SK-N-SH treated with all-trans-retinoic acid at 6 μM for 48 hours (cell line): Measurements from ENCODE around the gene TCEA3.

Experiments
- ATAC-seq: fragments of 200-7000 bp; cut with Tn5 transposase; 3 replicates; pipeline ENCODE4 v1.9.1; 2020; ENCODE audit warnings: mild to moderate bottlenecking, moderate library complexity
- ARNTL ChIP-seq: fragments of 450-650 bp; formaldehyde crosslinking; IDR thresholded peaks from 2 replicates; pipeline ENCODE4 v1.5.0; 2020; ENCODE audit warnings: low read depth, mild to moderate bottlenecking, moderate library complexity, borderline replicate concordance
- BACH2 ChIP-seq: fragments of 250-450 bp; sonication (Bioruptor Pico); IDR thresholded peaks from 2 replicates; pipeline ENCODE4 v1.9.0; 2021; ENCODE audit warnings: mild to moderate bottlenecking, borderline replicate concordance
- CSDC2 ChIP-seq: fragments of 250-450 bp; sonication (Bioruptor Pico); IDR thresholded peaks from 2 replicates; pipeline ENCODE4 v1.5.0; 2020; ENCODE audit warnings: mild to moderate bottlenecking, moderate library complexity
- ESRRG ChIP-seq: fragments of 250-450 bp; sonication (Bioruptor Pico); IDR thresholded peaks from 2 replicates; pipeline ENCODE4 v1.6.1; 2021; ENCODE audit warnings: mild to moderate bottlenecking
- GLIS3 ChIP-seq: fragments of 250-450 bp; sonication (Bioruptor Pico); IDR thresholded peaks from 2 replicates; pipeline ENCODE4 v1.5.0; 2020; ENCODE audit warnings: mild to moderate bottlenecking, moderate library complexity
- ISL1 ChIP-seq: fragments of 250-450 bp; sonication (Bioruptor Pico); IDR thresholded peaks from 2 replicates; pipeline ENCODE4 v2.1.2; 2022; ENCODE audit warnings: mild to moderate bottlenecking, moderate library complexity
- OSR1 ChIP-seq: fragments of 250-450 bp; sonication (Bioruptor Pico); IDR thresholded peaks from 2 replicates; pipeline ENCODE4 v1.8.0; 2022; ENCODE audit warnings: moderate library complexity, mild to moderate bottlenecking, inconsistent platforms
- PPARA ChIP-seq: fragments of 250-450 bp; sonication (Bioruptor Pico); IDR thresholded peaks from 2 replicates; pipeline ENCODE4 v1.5.0; 2020; ENCODE audit warnings: mild to moderate bottlenecking, borderline replicate concordance
- RARB ChIP-seq: fragments of 250-450 bp; sonication (Bioruptor Pico); IDR thresholded peaks from 2 replicates; pipeline ENCODE4 v1.8.0; 2021; ENCODE audit warnings: mild to moderate bottlenecking, moderate library complexity
- TCF4 ChIP-seq: fragments of 250-450 bp; sonication (Bioruptor Pico); IDR thresholded peaks from 2 replicates; pipeline ENCODE4 v1.8.0; 2021; ENCODE audit warnings: mild to moderate bottlenecking, moderate library complexity, borderline replicate concordance
- TOX ChIP-seq: fragments of 250-450 bp; sonication (Bioruptor Pico); IDR thresholded peaks from 2 replicates; pipeline ENCODE4 v1.8.0; 2021; ENCODE audit warnings: mild to moderate bottlenecking, moderate library complexity, borderline replicate concordance
- ZC3H10 ChIP-seq: fragments of 250-450 bp; sonication (Bioruptor Pico); IDR thresholded peaks from 2 replicates; pipeline ENCODE4 v1.5.1; 2021; ENCODE audit warnings: mild to moderate bottlenecking, moderate library complexity
- ZFP3 ChIP-seq: fragments of 250-450 bp; sonication (Bioruptor Pico); IDR thresholded peaks from 2 replicates; pipeline ENCODE4 v1.5.0; 2020; ENCODE audit warnings: mild to moderate bottlenecking, moderate library complexity
- ZFP30 ChIP-seq: fragments of 450-650 bp; formaldehyde crosslinking; IDR thresholded peaks from 2 replicates; pipeline ENCODE4 v1.5.0; 2022; ENCODE audit warnings: mild to moderate bottlenecking, moderate library complexity
- ZNF70 ChIP-seq: fragments of 450-650 bp; formaldehyde crosslinking; IDR thresholded peaks from 2 replicates; pipeline ENCODE4 v1.5.0; 2020; ENCODE audit warnings: mild to moderate bottlenecking, moderate library complexity
- ZNF8 ChIP-seq: fragments of 450-650 bp; formaldehyde crosslinking; IDR thresholded peaks from 2 replicates; pipeline ENCODE4 v1.5.0; 2020; ENCODE audit warnings: mild to moderate bottlenecking, moderate library complexity
- TF ChIP-seq, protein P1 (sequence below): fragments of 250-450 bp; sonication (Bioruptor Pico); IDR thresholded peaks from 2 replicates; pipeline ENCODE4 v1.8.0; 2021; ENCODE audit warnings: low read depth, mild to moderate bottlenecking, moderate library complexity, borderline replicate concordance
- TF ChIP-seq, protein P2 (sequence below): fragments of 250-450 bp; sonication (Bioruptor Pico); IDR thresholded peaks from 2 replicates; pipeline ENCODE4 v1.5.1; 2020; ENCODE audit warnings: low read depth, mild to moderate bottlenecking, moderate library complexity
- TF ChIP-seq, protein P3 (sequence below): fragments of 250-450 bp; sonication (Bioruptor Pico); IDR thresholded peaks from 2 replicates; pipeline ENCODE4 v1.5.1; 2021; ENCODE audit warnings: mild to moderate bottlenecking, moderate library complexity
- TF ChIP-seq, protein P4 (sequence below): fragments of 250-450 bp; sonication (Bioruptor Pico); IDR thresholded peaks from 2 replicates; pipeline ENCODE4 v1.8.0; 2020; ENCODE audit warnings: mild to moderate bottlenecking, moderate library complexity, borderline replicate concordance
- TF ChIP-seq, protein P5 (sequence below): fragments of 250-450 bp; sonication (Bioruptor Pico); IDR thresholded peaks from 2 replicates; pipeline ENCODE4 v1.5.0; 2020; ENCODE audit warnings: mild to moderate bottlenecking, moderate library complexity

TCEA3 gene

DNA sequence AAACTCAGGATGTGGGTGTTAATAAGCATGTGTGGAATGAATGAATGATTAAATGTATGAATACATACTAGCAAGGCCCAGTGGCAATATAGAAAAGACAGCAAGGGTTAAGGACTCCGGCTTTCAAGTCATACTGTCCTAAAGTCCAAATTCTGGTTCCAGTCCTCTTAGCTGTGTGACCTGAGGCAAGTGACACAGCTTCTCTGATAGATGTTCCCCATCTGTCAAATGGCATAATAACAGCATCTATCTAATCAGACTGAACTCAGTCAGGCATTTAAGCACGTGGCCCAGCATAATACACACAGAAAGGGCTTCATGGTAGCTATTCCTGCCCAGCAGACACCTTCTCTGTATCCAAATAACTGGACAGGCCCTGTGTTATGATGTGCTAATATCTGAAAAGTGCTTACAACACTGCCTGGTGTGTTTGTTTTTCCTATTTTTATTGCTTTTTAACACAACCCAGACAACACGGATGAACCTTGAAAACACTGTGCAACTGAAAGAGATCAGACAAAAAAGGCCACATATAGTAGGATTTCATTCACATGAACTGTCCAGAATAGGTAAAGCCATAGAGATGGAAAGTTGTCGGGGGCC, 47.0 kb upstream of the TCEA3 start:
- TF ChIP-seq TCF4 (CRISPR knock-in tag) (no peak), ZFP30 (CRISPR knock-in tag) (no peak), ISL1 (CRISPR knock-in tag) (no peak), CSDC2 (CRISPR knock-in tag) (no peak), ESRRG (CRISPR knock-in tag) (no peak), BACH2 (no peak), ZNF70 (CRISPR knock-in tag) (no peak), ARNTL (CRISPR knock-in tag) (no peak), ZNF8 (CRISPR knock-in tag) (no peak), RARB (no peak), OSR1 (CRISPR knock-in tag) (no peak)
- TF ChIP-seq, protein P1, sequence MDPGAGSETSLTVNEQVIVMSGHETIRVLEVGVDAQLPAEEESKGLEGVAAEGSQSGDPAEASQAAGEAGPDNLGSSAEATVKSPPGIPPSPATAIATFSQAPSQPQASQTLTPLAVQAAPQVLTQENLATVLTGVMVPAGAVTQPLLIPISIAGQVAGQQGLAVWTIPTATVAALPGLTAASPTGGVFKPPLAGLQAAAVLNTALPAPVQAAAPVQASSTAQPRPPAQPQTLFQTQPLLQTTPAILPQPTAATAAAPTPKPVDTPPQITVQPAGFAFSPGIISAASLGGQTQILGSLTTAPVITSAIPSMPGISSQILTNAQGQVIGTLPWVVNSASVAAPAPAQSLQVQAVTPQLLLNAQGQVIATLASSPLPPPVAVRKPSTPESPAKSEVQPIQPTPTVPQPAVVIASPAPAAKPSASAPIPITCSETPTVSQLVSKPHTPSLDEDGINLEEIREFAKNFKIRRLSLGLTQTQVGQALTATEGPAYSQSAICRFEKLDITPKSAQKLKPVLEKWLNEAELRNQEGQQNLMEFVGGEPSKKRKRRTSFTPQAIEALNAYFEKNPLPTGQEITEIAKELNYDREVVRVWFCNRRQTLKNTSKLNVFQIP (CRISPR knock-in tag), result no peak
- TF ChIP-seq, protein P2, sequence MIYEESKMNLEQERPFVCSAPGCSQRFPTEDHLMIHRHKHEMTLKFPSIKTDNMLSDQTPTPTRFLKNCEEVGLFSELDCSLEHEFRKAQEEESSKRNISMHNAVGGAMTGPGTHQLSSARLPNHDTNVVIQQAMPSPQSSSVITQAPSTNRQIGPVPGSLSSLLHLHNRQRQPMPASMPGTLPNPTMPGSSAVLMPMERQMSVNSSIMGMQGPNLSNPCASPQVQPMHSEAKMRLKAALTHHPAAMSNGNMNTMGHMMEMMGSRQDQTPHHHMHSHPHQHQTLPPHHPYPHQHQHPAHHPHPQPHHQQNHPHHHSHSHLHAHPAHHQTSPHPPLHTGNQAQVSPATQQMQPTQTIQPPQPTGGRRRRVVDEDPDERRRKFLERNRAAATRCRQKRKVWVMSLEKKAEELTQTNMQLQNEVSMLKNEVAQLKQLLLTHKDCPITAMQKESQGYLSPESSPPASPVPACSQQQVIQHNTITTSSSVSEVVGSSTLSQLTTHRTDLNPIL, result no peak
- TF ChIP-seq, protein P3, sequence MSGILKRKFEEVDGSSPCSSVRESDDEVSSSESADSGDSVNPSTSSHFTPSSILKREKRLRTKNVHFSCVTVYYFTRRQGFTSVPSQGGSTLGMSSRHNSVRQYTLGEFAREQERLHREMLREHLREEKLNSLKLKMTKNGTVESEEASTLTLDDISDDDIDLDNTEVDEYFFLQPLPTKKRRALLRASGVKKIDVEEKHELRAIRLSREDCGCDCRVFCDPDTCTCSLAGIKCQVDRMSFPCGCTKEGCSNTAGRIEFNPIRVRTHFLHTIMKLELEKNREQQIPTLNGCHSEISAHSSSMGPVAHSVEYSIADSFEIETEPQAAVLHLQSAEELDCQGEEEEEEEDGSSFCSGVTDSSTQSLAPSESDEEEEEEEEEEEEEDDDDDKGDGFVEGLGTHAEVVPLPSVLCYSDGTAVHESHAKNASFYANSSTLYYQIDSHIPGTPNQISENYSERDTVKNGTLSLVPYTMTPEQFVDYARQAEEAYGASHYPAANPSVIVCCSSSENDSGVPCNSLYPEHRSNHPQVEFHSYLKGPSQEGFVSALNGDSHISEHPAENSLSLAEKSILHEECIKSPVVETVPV, result no peak
- TF ChIP-seq, protein P4, sequence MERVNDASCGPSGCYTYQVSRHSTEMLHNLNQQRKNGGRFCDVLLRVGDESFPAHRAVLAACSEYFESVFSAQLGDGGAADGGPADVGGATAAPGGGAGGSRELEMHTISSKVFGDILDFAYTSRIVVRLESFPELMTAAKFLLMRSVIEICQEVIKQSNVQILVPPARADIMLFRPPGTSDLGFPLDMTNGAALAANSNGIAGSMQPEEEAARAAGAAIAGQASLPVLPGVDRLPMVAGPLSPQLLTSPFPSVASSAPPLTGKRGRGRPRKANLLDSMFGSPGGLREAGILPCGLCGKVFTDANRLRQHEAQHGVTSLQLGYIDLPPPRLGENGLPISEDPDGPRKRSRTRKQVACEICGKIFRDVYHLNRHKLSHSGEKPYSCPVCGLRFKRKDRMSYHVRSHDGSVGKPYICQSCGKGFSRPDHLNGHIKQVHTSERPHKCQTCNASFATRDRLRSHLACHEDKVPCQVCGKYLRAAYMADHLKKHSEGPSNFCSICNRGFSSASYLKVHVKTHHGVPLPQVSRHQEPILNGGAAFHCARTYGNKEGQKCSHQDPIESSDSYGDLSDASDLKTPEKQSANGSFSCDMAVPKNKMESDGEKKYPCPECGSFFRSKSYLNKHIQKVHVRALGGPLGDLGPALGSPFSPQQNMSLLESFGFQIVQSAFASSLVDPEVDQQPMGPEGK, result no peak
- TF ChIP-seq, all 23 proteins: peak for 0
- ATAC-seq, result no peak

DNA sequence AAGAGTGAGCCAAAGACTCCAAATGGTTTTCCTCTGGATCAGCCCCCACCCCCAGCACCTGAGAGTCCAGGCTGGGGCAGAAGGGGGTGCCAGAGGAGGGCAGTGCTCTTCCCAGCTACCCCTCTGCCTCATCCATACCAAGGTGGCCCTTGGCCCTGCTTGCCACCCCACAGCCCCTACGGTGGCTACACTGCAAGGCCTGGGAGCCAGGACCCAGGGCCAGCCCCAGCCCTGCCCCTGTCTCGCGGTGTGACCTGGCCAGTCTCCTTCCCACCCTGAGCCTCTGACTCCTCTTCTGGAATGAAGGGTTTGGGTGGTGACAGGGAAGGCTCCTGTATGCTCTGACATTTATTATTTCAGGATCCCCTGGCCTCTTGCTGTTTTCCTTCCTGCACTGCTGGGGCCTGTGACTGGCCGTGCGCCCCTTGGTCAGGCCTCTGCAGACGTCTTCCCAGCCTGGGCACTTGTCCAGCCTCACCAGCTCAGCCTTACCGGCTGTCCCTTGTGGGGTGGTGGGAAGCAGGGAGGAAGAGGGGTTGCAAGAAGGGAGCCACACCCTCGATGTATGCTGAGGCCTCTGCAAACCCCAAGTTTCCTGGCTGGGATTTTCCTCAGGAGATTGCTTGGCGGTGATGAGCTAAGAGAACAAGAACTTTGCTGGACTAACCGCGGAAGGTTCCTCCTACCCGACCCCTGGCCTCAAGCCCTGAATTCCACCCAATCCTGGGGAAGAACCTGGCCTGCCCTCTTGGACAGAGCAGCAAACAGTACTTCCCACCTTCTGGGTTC, 45.9 kb upstream of the TCEA3 start:
- no peak for ATAC-seq
- TF ChIP-seq BACH2, result no peak
- TF ChIP-seq, protein P2, result no peak
- TF ChIP-seq ISL1 (CRISPR knock-in tag), result no peak
- TF ChIP-seq ZNF70 (CRISPR knock-in tag), result no peak
- no peak for TF ChIP-seq OSR1 (CRISPR knock-in tag)
- no peak for TF ChIP-seq ZFP30 (CRISPR knock-in tag)
- no peak for TF ChIP-seq PPARA
- TF ChIP-seq TOX (CRISPR knock-in tag), result no peak
- no peak for TF ChIP-seq GLIS3
- no peak for TF ChIP-seq RARB
- TF ChIP-seq ZFP3 (CRISPR knock-in tag), result no peak
- TF ChIP-seq, protein P1 (CRISPR knock-in tag), result no peak
- TF ChIP-seq, protein P5, sequence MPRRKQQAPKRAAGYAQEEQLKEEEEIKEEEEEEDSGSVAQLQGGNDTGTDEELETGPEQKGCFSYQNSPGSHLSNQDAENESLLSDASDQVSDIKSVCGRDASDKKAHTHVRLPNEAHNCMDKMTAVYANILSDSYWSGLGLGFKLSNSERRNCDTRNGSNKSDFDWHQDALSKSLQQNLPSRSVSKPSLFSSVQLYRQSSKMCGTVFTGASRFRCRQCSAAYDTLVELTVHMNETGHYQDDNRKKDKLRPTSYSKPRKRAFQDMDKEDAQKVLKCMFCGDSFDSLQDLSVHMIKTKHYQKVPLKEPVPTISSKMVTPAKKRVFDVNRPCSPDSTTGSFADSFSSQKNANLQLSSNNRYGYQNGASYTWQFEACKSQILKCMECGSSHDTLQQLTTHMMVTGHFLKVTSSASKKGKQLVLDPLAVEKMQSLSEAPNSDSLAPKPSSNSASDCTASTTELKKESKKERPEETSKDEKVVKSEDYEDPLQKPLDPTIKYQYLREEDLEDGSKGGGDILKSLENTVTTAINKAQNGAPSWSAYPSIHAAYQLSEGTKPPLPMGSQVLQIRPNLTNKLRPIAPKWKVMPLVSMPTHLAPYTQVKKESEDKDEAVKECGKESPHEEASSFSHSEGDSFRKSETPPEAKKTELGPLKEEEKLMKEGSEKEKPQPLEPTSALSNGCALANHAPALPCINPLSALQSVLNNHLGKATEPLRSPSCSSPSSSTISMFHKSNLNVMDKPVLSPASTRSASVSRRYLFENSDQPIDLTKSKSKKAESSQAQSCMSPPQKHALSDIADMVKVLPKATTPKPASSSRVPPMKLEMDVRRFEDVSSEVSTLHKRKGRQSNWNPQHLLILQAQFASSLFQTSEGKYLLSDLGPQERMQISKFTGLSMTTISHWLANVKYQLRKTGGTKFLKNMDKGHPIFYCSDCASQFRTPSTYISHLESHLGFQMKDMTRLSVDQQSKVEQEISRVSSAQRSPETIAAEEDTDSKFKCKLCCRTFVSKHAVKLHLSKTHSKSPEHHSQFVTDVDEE (CRISPR knock-in tag), result no peak
- TF ChIP-seq ZC3H10, result no peak
- TF ChIP-seq CSDC2 (CRISPR knock-in tag), result no peak
- TF ChIP-seq TCF4 (CRISPR knock-in tag), result no peak
- TF ChIP-seq, all 23 proteins: peak for 0
